MM.1S (cell line): ENCODE data around the gene CCDC188.

Source experiments
- DNase-seq: peaks from one replicate; pipeline ENCODE4 v3.0.0-alpha.2; 2015
- H2AFZ ChIP-seq: fragments of 300-600 bp; sonication (generic); 2 replicates; pipeline ENCODE4 v1.6.0; 2016; ENCODE audit warnings: antibody characterized with exemption, low read length
- H3F3A ChIP-seq: fragments of 300-600 bp; sonication (generic); 2 replicates; pipeline ENCODE4 v1.6.1; 2016; ENCODE audit warnings: mild to moderate bottlenecking, antibody characterized with exemption, low read length, moderate library complexity, mixed read lengths; ENCODE audit not compliant: insufficient read depth
- H3K27ac ChIP-seq: fragments of 300-600 bp; sonication (generic); 2 replicates; pipeline ENCODE4 v1.5.1; 2016; ENCODE audit warnings: mild to moderate bottlenecking, low read length
- H3K27me3 ChIP-seq: fragments of 300-600 bp; sonication (generic); replicated peaks from 2 replicates; pipeline ENCODE4 v1.6.0; 2016; ENCODE audit warnings: low read length; ENCODE audit not compliant: insufficient read depth
- H3K36me3 ChIP-seq: fragments of 300-600 bp; sonication (generic); replicated peaks from 2 replicates; pipeline ENCODE4 v1.6.1; 2016; ENCODE audit warnings: mild to moderate bottlenecking, low read length, mixed read lengths; ENCODE audit not compliant: insufficient read depth
- H3K4me1 ChIP-seq: fragments of 300-600 bp; sonication (generic); 2 replicates; pipeline ENCODE4 v1.6.1; 2016; ENCODE audit warnings: low read length, mixed read lengths
- H3K4me2 ChIP-seq: fragments of 300-600 bp; sonication (generic); 2 replicates; pipeline ENCODE4 v1.6.0; 2016; ENCODE audit warnings: low read depth, low read length
- H3K4me3 ChIP-seq: fragments of 300-600 bp; sonication (generic); 2 replicates; pipeline ENCODE4 v1.5.1; 2016; ENCODE audit warnings: low read length, mixed read lengths
- H3K79me2 ChIP-seq: fragments of 300-600 bp; sonication (generic); 2 replicates; pipeline ENCODE4 v1.6.1; 2016; ENCODE audit warnings: mixed run types, low read length, mixed read lengths
- H3K9ac ChIP-seq: fragments of 300-600 bp; sonication (generic); 2 replicates; pipeline ENCODE4 v1.6.1; 2016; ENCODE audit warnings: low read length, mixed read lengths
- H3K9me2 ChIP-seq: fragments of 300-600 bp; sonication (generic); replicated peaks from 2 replicates; pipeline ENCODE4 v1.6.1; 2016; ENCODE audit warnings: mild to moderate bottlenecking, low read length, mixed read lengths; ENCODE audit not compliant: insufficient read depth
- H3K9me3 ChIP-seq: fragments of 300-600 bp; sonication (generic); replicated peaks from 2 replicates; pipeline ENCODE4 v1.6.1; 2016; ENCODE audit warnings: mild to moderate bottlenecking, low read length, mixed read lengths; ENCODE audit not compliant: insufficient read depth
- H4K20me1 ChIP-seq: fragments of 300-600 bp; sonication (generic); 2 replicates; pipeline ENCODE4 v1.6.1; 2016; ENCODE audit warnings: mild to moderate bottlenecking, low read length, moderate library complexity, mixed read lengths; ENCODE audit not compliant: insufficient read depth
- EZH2 ChIP-seq: fragments of 300-600 bp; sonication (generic); optimal IDR thresholded peaks from 2 replicates; pipeline ENCODE3; 2017; ENCODE audit warnings: low read depth, mild to moderate bottlenecking, antibody characterized with exemption, low read length, mixed read lengths
- EZH2phosphoT487 ChIP-seq: fragments of 300-600 bp; sonication (generic); IDR thresholded peaks from 2 replicates; pipeline ENCODE4 v1.6.1; 2018; ENCODE audit warnings: antibody characterized with exemption, low read length
- TF ChIP-seq, protein P1 (sequence below): fragments of 300-600 bp; sonication (generic); IDR thresholded peaks from 2 replicates; pipeline ENCODE4 v1.5.1; 2016; ENCODE audit warnings: antibody characterized with exemption, low read length, mixed read lengths

CCDC188 gene

DNA sequence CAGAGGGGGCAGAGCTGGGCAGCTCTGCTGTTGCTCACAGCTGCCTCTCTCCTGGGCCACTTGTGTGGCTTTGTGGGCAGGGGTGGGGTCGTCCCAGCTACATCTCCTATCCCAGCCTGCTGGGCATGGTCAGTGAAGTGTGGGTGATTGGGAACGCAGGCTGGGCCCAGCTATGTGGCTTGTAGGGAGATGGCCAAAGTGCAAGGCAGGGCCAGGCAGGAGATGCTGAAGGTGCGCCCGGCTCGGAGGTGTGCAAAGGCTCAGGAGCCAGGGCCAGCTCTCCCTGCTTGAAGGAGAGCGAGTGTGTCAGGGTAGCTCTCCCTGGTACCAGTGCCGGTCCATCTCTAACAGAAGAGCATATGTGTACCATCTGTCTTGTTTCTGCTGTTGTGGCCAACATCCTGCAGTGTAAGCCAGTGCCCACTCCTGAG is 43.4 kb downstream of the CCDC188 start:
- TF ChIP-seq EZH2, result no peak
- TF ChIP-seq, protein P1, sequence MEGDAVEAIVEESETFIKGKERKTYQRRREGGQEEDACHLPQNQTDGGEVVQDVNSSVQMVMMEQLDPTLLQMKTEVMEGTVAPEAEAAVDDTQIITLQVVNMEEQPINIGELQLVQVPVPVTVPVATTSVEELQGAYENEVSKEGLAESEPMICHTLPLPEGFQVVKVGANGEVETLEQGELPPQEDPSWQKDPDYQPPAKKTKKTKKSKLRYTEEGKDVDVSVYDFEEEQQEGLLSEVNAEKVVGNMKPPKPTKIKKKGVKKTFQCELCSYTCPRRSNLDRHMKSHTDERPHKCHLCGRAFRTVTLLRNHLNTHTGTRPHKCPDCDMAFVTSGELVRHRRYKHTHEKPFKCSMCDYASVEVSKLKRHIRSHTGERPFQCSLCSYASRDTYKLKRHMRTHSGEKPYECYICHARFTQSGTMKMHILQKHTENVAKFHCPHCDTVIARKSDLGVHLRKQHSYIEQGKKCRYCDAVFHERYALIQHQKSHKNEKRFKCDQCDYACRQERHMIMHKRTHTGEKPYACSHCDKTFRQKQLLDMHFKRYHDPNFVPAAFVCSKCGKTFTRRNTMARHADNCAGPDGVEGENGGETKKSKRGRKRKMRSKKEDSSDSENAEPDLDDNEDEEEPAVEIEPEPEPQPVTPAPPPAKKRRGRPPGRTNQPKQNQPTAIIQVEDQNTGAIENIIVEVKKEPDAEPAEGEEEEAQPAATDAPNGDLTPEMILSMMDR, result no peak
- TF ChIP-seq EZH2phosphoT487, result no peak
- H3K4me3 ChIP-seq, result no peak overlapping the region
- H3K79me2 ChIP-seq, result peaks cover 35% of the 10 kb centered on the region
- H3K27ac ChIP-seq, result no peak overlapping the region
- H3K9me3 ChIP-seq, result no peaks in the 10 kb centered on the region
- DNase-seq, result no peak
- no peaks in the 10 kb centered on the region for H3K9me2 ChIP-seq
- H3K9ac ChIP-seq, result no peak overlapping the region
- no peaks in the 10 kb centered on the region for H4K20me1 ChIP-seq
- H3K4me1 ChIP-seq, result no peaks in the 10 kb centered on the region
- no peak overlapping the region for H2AFZ ChIP-seq
- no peak overlapping the region for H3K4me2 ChIP-seq
- peaks cover 9% of the 10 kb centered on the region for H3K36me3 ChIP-seq
- H3K27me3 ChIP-seq, result no peaks in the 10 kb centered on the region
- H3F3A ChIP-seq, result peaks cover 23% of the 10 kb centered on the region

DNA sequence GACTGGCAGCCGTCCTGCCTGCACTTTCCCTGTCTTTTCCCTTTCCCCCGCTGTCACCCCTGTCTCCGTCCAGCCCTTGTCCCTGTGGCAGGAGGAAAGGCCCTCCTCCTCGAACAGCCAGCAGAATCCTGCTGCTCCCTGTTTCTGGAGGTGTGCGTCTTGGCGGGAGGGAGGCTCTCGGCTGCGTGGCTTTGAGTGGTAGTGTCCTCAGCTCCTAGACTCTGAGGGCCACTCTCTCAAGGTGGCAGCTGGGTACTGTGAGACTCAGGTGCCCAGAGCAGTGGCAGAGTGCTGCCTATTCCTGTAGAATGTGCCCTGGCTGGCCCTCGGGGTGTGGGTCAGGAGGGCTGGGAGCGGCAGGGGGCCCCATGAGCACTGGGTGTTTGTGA is 44.0 kb downstream of the CCDC188 start:
- H4K20me1 ChIP-seq, result no peaks in the 10 kb centered on the region
- H3K4me3 ChIP-seq, result no peak overlapping the region
- H3K4me2 ChIP-seq, result no peak overlapping the region
- no peaks in the 10 kb centered on the region for H3K4me1 ChIP-seq
- H3K9me3 ChIP-seq, result no peaks in the 10 kb centered on the region
- no peaks in the 10 kb centered on the region for H3K27me3 ChIP-seq
- H3K9ac ChIP-seq, result no peak overlapping the region
- no peak overlapping the region for H2AFZ ChIP-seq
- no peak overlapping the region for H3K27ac ChIP-seq
- no peak for DNase-seq
- H3K9me2 ChIP-seq, result no peaks in the 10 kb centered on the region
- peaks cover 9% of the 10 kb centered on the region for H3K36me3 ChIP-seq
- no peak for TF ChIP-seq EZH2
- no peak for TF ChIP-seq EZH2phosphoT487
- TF ChIP-seq, protein P1, result no peak
- H3F3A ChIP-seq, result peaks cover 17% of the 10 kb centered on the region
- H3K79me2 ChIP-seq, result peaks cover 34% of the 10 kb centered on the region

DNA sequence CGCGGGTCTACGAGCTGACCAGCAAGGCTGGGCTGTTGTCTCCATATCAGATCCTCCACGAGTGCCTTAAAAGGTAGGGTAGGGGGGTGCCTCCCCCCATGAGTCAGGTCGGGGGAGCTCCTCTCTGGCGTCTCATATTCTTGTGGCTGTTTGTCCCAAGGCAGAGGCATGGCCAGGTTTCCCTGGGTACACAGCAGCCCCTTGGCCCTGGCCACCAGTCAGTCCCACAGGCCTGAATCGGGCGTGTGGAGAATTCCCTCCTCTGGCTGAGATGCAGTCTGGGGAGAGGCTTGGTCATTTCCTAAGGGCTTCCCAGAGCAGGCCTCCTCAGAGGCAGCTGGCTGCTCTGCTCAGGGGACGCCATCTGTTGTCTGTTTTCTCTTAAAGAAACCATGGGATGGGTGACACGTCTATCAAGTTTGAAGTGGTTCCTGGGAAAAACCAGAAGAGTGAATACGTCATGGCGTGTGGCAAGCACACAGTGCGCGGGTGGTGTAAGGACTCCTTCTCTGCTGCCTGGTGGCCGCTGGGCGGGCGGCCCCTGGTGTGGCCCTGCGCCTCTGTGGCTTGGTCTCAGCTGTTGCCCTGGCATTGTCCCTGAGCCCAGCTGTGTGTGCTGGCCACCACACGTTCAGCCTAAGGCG is 44.5 kb downstream of the CCDC188 start:
- H3K4me1 ChIP-seq, result no peaks in the 10 kb centered on the region
- H3K27me3 ChIP-seq, result no peaks in the 10 kb centered on the region
- TF ChIP-seq, protein P1, result no peak
- no peak for TF ChIP-seq EZH2phosphoT487
- TF ChIP-seq EZH2, result no peak

More for the DNA sequence above, 44.5 kb downstream of the CCDC188 start:
- Histone ChIP-seq H3K4me3 (no peak overlapping the region), H3K27ac (no peak overlapping the region), H2AFZ (no peak overlapping the region), H3K9me2 (no peaks in the 10 kb centered on the region), H4K20me1 (no peaks in the 10 kb centered on the region), H3F3A (peaks cover 16% of the 10 kb centered on the region), H3K9ac (no peak overlapping the region), H3K4me2 (no peak overlapping the region), H3K79me2 (peaks cover 32% of the 10 kb centered on the region), H3K9me3 (no peaks in the 10 kb centered on the region), H3K36me3 (peaks cover 9% of the 10 kb centered on the region)
- no peak for DNase-seq
